ENCODE measurements around the gene LRRC28. TPM values are rescaled to one million over a fixed set of nuclear protein-coding genes. Genes with fewer than 3 reads are reported as not detected.

Gene LRRC28
- total RNA-seq, 1 experiment from 2014 or later, result 21.4 TPM

- TF ChIP-seq SIN3A (IDR thresholded peaks at IDR 0.05; ENCODE audit: low read depth) (no peak), FOSL1 (IDR thresholded peaks at IDR 0.05; ENCODE audit: low read depth) (no peak), ZFX (IDR thresholded peaks at IDR 0.05) (no peak), SP1 (IDR thresholded peaks at IDR 0.05; ENCODE audit: low read depth) (no peak), SRF (IDR thresholded peaks at IDR 0.05; ENCODE audit: low read depth) (no peak), YY1 (IDR thresholded peaks at IDR 0.05; ENCODE audit: extremely low read depth, insufficient replicate concordance, low read depth, low read length) (no peak), JUND (IDR thresholded peaks at IDR 0.05) (no peak)
- POLR2A ChIA-PET, result no interaction called here
- ATAC-seq, result no peak
- H3K27me3 ChIP-seq (ENCODE audit: insufficient read depth, low read length), result no peaks in the 10 kb centered on the region
- no peaks in the 10 kb centered on the region for H3K36me3 ChIP-seq (ENCODE audit: control insufficient read depth in 1 of 2, insufficient read depth in 2 of 2, low read length in 2 of 2)
- no peak overlapping the region for H3K27ac ChIP-seq (ENCODE audit: low read depth, low read length)
- RAD21 ChIA-PET (ENCODE audit: low non-redundant PET in 1 of 2, low total read pairs in 2 of 2, uncharacterized antibody in 2 of 2, unreplicated experiment in 2 of 2), result no interaction called here
- no peaks in the 10 kb centered on the region for H3K9me2 ChIP-seq (ENCODE audit: insufficient read depth)
- intact Hi-C loops (cut with micrococcal nuclease), result no loop called here
- no peaks in the 10 kb centered on the region for H4K20me1 ChIP-seq (ENCODE audit: insufficient read depth)
- H3K9ac ChIP-seq (ENCODE audit: low read length), result no peak overlapping the region
- H3K9me3 ChIP-seq (ENCODE audit: control insufficient read depth in 1 of 2, insufficient read depth in 1 of 2, low read depth in 1 of 2, low read length in 2 of 2), result no peaks in the 10 kb centered on the region
- H3K4me2 ChIP-seq (ENCODE audit: low read length), result no peak overlapping the region
- CTCF ChIA-PET, result no interaction called here
- H3K79me2 ChIP-seq (ENCODE audit: insufficient read depth, low read length), result peaks cover 16% of the 10 kb centered on the region
- no peak for DNase-seq (ENCODE audit: low read depth, low spot score)
- BruUV-seq (replicated peaks), result no TSS peak
- no peak overlapping the region for H2AFZ ChIP-seq (ENCODE audit: low read depth, low read length, poor library complexity, severe bottlenecking)
- no peak overlapping the region for H3K4me3 ChIP-seq (replicated peaks in 1 of 2; ENCODE audit: low read depth in 1 of 2, low read length in 2 of 2)
- peaks cover 7 to 21% of the 10 kb centered on the region in 2 experiments; a peak in 3 of 4 replicates for H3K4me1 ChIP-seq (ENCODE audit: control insufficient read depth in 1 of 2, insufficient read depth in 2 of 2, low read length in 2 of 2)
Observed at GRCh38 chr15:99247062-99247461, 4.2 kb upstream of the LRRC28 start.

- no peaks in the 10 kb centered on the region for H3K36me3 ChIP-seq (ENCODE audit: control insufficient read depth in 1 of 2, insufficient read depth in 2 of 2, low read length in 2 of 2)
- no TSS peak for BruUV-seq (replicated peaks)
- TF ChIP-seq MAX (IDR thresholded peaks at IDR 0.05) (no peak), POLR2A (IDR thresholded peaks at IDR 0.05; ENCODE audit: borderline replicate concordance, extremely low read depth, insufficient read depth, insufficient read length) (no peak), EZH2phosphoT487 (IDR thresholded peaks at IDR 0.05; ENCODE audit: borderline replicate concordance) (no peak), TCF7L2 (IDR thresholded peaks at IDR 0.05; ENCODE audit: borderline replicate concordance, extremely low read depth, insufficient read depth, insufficient read length) (no peak), EZH2 (IDR thresholded peaks at IDR 0.05) (no peak), SP1 (IDR thresholded peaks at IDR 0.05; ENCODE audit: low read depth) (no peak), ZFX (IDR thresholded peaks at IDR 0.05) (no peak), ZBTB33 (IDR thresholded peaks at IDR 0.05; ENCODE audit: extremely low read depth, insufficient replicate concordance, low read length) (no peak), YY1 (IDR thresholded peaks at IDR 0.05; ENCODE audit: extremely low read depth, insufficient replicate concordance, low read depth, low read length) (no peak), CEBPB (IDR thresholded peaks at IDR 0.05; ENCODE audit: low read depth) (no peak), ELF1 (IDR thresholded peaks at IDR 0.05; ENCODE audit: borderline replicate concordance, low read depth) (no peak), ATF3 (IDR thresholded peaks at IDR 0.05) (no peak), POLR2AphosphoS5 (IDR thresholded peaks at IDR 0.05; ENCODE audit: low read depth, low read length) (no peak)
- H3K79me2 ChIP-seq (ENCODE audit: insufficient read depth, low read length), result peaks cover 16% of the 10 kb centered on the region
- intact Hi-C loops (cut with micrococcal nuclease), result no loop called here
- CTCF ChIA-PET, result no interaction called here
- H3K4me2 ChIP-seq (ENCODE audit: low read length), result peak overlapping the region; percentile 71
- POLR2A ChIA-PET, result no interaction called here
- peak overlapping the region; percentile 77 to 83; a peak in 3 of 4 replicates for H3K4me3 ChIP-seq (replicated peaks in 1 of 2; ENCODE audit: low read depth in 1 of 2, low read length in 2 of 2)
- DNase-seq (ENCODE audit: low read depth, low spot score), result no peak
- H3K4me1 ChIP-seq (ENCODE audit: control insufficient read depth in 1 of 2, insufficient read depth in 2 of 2, low read length in 2 of 2), result peaks cover 11 to 26% of the 10 kb centered on the region in 2 experiments; a peak in 3 of 4 replicates
- no peaks in the 10 kb centered on the region for H4K20me1 ChIP-seq (ENCODE audit: insufficient read depth)
- no peaks in the 10 kb centered on the region for H3K9me3 ChIP-seq (ENCODE audit: control insufficient read depth in 1 of 2, insufficient read depth in 1 of 2, low read depth in 1 of 2, low read length in 2 of 2)
- peak overlapping the region; percentile 81 for H3K9ac ChIP-seq (ENCODE audit: low read length)
- ATAC-seq, result no peak
- H3K27ac ChIP-seq (ENCODE audit: low read depth, low read length), result no peak overlapping the region
- H3K27me3 ChIP-seq (ENCODE audit: insufficient read depth, low read length), result no peaks in the 10 kb centered on the region
- RAD21 ChIA-PET (ENCODE audit: low non-redundant PET in 1 of 2, low total read pairs in 2 of 2, uncharacterized antibody in 2 of 2, unreplicated experiment in 2 of 2), result no interaction called here
- no peak overlapping the region for H2AFZ ChIP-seq (ENCODE audit: low read depth, low read length, poor library complexity, severe bottlenecking)
- H3K9me2 ChIP-seq (ENCODE audit: insufficient read depth), result no peaks in the 10 kb centered on the region
Observed at GRCh38 chr15:99248000-99248715, 3.1 kb upstream of the LRRC28 start.

Data from HCT116 (cell line).